Measurements from ENCODE around the gene CACNA1E.

The CACNA1E gene

DNA sequence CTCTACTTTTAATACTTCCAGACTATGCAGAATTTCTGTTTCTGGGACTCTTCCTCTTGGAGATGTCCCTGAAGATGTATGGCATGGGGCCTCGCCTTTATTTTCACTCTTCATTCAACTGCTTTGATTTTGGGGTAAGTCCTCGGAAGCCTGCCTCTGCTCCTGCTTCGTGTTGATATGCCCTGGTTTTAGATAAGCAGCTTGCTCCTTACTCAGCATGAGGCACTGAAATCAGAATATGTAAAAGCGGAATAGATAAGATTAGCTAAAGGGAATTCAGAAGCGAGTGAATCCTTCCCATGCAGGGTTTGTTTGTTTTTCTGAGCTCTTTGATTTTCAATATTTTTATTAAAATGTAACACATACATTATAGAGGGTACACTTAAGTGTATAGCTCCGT lies 234.7 kb downstream of the CACNA1E start:
- no peak for DNase-seq

DNA sequence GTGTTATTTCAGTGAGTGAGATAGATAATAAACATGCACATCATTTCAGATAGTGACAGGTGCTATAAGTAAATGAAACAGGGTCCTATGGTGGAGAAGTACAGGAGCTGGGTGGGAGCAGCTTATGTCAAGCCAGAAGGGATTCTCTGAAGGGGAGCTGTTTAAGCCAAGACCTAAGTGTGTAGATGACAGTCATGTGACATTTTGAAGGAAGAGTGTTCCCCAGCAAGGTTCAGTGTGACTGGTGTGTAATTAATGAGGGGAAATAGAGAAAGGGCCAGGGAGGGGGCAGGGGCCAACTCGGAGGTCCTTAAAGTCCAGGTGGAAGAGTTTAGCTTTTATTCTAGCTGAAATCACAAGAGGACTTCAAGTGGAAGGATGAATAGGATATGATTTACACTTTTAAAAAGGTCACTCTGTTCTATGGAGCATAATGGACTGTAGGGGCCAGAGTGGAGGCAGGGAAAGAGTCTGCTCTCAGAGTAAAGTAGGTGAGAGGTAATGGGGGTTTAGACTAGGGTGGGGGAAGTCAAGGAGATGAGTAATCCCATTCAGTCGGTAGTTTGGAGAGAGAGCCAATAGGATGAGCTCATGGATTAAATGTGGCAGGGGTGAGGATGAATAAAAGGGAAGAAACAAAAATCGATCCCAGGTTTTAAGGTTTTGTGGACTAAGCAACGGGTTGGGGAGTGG lies 243.1 kb downstream of the CACNA1E start:
- DNase-seq: no peak

DNA sequence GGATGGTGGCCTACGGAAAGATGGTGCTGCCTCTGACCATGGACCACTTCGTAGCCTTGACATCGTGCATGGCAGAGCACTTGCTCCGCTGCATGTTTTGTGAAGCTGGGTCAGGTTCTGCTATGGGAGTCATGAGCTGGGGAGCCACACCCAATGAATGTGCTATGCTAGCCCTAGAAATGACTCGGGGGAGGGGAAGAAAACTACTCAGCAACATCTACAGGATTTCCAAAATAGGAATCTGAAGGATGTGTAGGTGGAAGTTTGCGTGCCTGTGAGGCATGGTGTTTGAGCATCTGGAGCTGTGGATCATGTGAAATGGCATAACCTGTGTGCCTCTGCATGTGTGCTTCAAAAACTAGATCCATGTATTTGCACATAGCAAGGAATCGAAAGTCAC lies 247.3 kb downstream of the CACNA1E start:
- DNase-seq: no peak

DNA sequence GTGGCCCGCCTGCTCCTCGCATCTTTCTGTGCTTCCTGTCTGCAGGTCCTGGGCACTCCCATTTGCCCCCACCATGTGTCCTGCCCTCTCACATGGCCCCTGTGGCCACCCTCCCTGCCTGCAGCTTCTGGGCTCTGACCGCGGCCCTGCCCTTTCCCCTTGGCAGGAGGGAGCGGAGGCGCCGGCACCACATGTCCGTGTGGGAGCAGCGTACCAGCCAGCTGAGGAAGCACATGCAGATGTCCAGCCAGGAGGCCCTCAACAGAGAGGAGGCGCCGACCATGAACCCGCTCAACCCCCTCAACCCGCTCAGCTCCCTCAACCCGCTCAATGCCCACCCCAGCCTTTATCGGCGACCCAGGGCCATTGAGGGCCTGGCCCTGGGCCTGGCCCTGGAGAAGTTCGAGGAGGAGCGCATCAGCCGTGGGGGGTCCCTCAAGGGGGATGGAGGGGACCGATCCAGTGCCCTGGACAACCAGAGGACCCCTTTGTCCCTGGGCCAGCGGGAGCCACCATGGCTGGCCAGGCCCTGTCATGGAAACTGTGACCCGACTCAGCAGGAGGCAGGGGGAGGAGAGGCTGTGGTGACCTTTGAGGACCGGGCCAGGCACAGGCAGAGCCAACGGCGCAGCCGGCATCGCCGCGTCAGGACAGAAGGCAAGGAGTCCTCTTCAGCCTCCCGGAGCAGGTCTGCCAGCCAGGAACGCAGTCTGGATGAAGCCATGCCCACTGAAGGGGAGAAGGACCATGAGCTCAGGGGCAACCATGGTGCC lies 249.1 kb downstream of the CACNA1E start:
- no peak for DNase-seq

DNA sequence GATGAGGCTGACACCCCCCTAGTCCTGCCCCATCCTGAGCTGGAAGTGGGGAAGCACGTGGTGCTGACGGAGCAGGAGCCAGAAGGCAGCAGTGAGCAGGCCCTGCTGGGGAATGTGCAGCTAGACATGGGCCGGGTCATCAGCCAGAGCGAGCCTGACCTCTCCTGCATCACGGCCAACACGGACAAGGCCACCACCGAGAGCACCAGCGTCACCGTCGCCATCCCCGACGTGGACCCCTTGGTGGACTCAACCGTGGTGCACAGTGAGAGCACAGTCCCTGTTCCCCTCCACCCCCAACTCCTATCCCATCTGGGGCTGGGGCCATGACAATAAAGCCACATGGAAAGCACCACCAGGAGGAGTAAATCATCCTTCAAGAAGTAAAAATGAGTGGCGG lies 250.2 kb downstream of the CACNA1E start:
- DNase-seq: no peak

DNA sequence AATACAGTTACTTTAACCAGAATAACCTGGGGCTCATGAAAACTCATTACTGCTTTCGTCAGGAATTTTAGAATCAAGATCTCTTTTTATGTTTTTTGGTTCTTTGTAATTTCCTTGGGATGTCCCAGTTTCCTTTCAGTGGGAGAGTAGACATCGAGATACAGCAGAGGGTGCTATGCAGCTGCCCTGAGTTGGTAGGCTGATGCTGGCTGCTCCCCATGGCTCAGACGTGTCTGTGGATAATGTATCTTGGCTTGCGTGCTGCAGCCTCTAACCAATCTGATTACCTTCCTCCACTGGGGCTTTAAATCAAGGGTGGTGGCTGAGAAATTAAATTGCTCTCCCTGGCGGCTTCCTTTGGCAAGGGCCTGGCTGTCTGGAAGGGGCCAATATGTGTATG lies 253.7 kb downstream of the CACNA1E start:
- DNase-seq: no peak

DNA sequence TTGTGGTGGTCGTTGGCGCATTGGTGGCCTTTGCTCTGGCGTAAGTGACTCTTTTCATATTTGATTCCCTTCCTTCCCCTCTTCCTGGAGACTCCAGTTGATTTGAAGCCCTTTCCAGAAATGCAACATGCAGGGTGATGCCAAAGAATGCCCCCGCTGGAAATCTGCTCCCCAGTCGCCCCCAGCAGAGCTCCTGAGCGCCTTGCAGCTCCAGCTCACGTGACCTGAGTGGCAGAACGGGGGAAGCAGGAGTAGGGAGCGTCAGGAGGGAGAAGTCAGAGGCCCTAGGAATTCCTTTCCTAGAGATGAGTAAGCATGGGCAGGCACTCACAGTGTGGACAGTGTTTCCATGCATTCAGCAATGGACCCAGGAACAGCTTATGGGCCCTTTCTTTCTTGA lies 255.9 kb downstream of the CACNA1E start:
- DNase-seq: no peak

DNA sequence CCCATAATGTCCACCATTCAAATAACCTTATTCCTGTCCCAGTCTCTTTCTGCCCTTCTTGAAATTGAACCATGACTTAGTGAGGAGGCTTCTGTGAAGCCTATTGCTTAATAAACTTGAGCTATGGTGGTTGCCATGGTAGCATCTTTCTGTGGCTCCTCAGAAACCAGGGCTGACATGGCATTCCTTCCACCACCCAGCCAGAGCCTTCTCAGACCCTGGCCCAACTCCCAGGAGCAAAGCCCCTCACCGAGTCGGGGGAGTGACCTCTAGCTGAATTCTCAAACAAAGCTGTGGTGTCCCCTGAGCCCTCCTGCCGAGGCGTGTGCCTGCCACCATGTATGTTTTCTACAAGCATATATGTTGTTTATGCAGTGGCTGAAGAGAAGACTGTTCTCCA lies 259.1 kb downstream of the CACNA1E start:
- DNase-seq: no peak

DNA sequence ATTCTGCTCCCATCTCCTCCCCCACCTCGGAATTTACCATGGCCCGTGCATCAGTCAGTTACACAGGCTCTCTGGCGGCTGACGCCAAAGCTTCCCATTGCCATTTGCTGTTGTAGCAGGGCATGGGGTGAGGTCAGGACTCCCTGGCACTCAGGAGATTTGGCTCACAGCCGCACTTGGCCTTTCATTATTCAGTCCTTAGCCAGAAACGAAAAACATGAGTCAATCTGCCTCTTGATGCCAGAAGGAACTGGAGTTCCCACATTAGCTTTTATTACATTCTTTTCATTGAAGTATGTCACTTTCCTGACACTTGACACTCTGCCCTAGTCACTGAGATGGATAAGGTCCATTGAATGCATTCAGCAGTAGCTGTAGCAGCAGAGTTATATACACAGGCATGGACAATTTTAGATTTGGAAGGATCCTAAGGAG lies 260.6 kb downstream of the CACNA1E start:
- DNase-seq: peak; percentile 31

DNA sequence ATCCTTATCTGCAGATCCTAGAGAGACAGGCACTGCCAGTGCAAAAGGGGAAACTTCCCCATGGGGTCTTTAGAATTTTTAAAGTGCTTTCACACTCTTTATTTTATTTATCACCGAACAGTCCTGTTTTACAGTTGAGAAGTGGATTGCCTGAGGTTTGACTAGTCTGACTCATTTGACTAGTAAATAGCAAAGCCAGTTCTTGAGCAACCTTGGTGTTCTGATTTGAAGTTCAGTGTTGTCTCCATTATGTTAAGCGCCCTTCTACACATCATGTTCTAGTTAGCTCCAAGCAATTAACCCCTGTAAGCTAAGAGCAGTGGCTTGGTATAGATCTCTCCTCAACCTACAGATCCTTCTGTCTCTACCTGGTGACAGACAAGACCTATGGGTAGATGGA lies 262.9 kb downstream of the CACNA1E start:
- no peak for DNase-seq

DNA sequence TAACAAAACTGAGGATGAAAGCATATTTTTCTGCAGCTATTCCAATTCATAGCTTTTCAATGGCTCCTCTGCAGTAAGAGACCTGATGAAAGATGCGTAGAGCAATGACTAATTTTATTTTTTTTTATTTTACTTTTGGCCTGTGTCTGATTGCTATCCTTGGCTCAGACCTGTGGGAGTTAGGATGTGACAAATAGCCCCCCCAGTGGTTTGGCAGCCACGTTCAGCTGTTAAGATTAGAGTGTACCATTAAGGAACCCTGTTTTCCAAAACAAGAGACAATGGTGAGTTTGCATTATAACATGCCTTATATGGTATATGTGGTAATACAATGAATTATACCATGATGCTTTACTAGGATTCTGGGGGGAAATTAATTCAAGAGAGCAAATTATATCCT lies 264.7 kb downstream of the CACNA1E start:
- DNase-seq: no peak

DNA sequence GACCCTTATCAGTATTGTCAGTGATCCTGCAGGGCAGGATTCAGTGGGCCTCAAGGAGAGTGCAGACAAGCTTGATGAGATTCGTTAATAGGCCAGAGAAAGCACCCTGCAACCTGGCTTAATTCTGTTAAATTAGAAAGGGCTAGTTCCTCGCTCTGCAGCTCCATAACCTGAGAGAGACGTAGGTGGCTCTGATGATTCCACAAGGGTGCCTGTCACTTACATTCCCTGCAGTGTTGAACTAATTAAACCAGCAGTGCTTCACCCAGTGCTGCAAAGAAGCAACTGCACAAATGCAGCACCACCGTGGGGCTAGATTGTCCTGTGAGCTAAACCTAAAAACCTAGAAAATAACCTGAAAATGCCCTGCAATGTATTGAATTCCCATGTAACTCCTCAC lies 270.8 kb downstream of the CACNA1E start:
- DNase-seq: no peak

DNA sequence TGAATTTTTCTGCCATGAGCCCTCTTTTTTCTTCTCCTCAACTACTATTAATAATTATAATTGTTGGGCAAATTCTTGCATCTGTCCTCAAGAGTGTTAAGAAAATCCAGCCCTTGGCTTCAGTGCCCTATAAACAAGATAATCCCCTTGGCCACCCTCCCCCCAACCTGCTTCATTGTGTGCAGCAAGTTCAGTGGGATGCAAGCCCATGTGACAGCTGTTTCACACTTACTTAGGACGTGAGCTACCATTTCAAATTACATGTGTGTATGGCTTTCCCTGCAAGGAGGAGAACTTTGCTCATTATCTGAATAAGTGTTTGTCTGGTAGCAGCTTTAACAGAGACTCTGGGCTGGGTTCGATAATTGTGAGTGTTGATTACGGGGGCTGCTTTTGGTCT lies 276.2 kb downstream of the CACNA1E start:
- no peak for DNase-seq

DNA sequence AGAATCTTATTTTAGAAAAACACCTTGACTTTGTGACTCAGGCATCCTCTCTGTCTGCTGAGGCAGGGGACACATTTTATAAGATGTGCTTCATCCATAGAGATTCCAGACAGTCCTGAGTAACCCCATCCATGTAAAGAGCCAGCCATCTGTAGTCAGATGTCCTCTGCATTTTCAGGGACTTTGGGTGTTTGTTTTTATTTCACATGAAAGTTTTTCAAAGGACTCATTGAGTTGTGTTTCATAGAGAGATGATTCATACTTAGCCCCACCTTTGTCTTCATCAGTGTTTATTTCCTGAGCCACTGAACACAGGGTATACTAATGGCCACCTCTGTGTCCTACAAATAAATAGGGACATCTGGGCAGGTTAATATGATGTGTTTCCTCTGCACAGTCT lies 280.4 kb downstream of the CACNA1E start:
- DNase-seq: no peak

DNA sequence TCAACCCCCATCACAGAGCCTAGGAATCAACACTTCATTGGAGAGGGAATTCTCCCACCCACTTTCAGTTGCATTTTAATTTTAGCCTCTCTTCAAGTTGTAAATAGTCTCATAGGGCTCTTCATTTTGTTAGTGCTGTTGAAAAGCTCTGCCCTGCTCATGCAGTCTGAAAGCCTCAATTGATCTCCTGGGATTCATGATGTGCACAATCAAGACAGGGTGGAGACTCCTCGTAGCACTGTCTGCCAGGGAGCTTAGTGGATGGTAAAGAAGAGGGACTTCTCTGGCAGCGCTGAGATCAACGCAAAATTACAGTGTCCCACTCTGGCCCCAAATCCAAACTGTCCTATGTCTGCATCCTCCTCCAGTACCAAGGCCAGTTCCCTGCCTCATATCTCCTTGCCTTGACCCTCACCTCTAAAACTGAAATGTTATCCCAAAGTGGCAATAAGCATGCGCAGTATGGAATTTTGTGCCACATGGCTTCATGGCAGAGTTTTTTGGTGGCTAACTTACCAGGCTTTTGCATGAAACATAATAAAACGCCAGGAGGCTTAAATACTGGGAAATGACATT lies 282.2 kb downstream of the CACNA1E start:
- no peak for DNase-seq

DNA sequence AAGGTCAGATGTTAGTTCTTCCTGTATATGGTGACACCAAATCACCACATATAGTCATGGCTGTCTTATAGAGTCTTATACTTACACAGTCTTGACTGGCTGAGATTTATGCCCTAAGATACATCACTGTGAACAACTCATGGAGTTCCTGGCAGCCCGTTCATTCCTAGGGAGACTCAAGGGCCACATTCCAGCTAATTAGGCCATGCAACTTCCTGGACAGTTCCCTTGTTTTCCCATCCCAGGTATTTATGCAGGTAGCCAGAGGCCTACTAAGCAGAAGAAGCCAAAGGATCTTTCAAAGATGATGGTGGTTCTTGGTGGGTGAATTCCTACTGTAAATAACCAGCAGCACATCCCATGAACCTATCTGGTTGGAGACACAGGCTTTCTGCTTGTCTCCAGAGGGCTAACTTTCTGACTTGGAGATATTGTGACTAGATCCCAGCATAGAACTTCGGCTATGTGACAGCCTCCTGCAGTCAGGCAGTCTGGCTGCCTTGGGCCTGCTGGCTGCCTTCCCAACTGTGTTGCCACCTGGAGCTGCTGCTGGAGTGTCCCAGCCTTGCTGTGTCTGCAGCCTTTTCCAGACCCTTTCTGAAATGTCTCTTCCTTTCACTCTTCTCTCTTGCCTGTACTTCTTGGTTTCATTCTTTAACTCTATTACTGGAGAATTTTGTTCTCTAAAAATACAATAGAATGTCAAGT lies 283.8 kb downstream of the CACNA1E start:
- no peak for DNase-seq

DNA sequence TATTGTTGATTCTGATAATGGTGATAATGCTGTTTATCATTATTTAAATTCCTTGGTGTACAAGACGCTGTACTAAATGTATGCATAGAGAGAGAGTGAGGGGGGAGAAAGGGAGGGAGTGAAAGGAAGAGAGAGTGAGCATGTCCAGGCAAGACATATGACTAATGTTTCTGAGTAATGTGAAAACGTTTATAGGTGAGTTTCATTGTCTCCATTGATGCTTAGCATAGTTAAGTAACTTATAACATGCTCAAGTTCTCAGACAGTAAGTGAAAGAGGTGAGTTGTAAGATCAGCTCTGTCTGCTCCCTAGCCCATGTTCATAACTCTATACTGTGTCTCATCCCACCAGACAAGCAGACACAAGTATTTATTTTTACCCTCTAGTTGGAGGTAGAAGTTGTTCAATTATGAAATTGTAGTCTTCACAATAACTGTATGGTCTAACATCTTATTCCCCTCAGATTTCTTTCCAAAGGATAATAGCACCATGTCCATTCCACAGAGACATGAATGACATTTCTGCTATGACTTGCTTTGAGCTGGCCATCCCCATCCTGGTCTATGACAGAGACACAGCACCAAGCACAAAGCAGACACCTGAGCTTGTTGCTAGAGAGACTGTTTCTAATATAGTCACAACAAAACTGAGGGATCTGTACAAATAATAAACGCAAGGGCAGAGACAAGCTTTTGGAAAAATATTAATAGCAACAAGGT lies 285.1 kb downstream of the CACNA1E start:
- no peak for DNase-seq

DNA sequence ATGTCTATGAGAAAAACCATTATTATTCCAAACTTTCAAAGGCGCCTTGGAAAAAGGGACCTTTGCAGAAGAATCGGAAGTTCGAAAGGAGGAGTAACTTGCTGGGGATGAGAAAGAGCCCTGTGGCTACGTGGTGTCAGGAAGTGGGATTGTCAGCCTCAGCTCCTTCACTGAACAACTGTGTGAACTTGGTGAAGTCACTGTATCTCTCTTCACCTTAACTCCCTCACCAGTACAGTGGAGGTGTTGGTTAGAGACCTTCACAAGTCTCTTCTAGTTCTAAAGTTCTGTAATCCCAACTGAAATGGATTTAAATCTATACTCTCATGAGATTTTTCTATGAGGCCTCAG lies 285.6 kb downstream of the CACNA1E start:
- no peak for DNase-seq

DNA sequence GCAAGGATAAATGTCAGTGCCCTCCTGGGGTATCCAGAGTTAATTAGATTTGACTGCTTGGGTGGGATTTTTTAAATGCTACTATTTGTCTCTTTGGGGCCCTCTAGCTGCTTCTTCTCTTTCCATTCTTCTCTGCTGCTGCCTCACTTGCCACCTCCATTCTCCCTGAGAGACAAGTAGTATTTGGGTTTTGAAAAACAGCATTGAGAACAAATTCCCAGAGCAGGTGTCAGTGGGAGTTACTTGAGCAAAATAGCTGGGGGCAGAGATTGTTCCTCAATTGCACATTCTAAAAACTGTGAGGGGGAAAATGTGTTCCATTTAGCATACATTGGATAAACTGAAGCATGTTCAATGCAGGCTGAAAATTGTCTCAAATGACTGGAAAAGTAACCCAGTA lies 286.5 kb downstream of the CACNA1E start:
- no peak for DNase-seq

DNA sequence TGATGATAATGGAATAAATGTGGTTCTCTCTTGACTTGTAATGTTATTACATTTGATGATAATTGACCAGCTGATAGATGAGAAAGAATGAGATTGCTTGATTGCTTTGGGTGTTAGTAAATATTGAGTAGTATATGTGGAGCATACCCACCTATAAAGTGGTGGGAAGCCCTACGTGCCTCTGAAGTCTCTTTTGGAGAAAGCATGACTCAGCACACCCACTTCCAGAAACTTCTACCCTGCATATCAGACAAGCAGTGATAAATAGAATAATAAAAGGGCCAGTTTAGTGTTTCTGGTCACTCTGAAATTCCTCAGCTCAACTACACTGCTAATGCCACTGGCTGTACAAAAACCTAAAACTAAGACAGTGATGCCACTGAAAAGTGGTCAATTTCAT lies 289.4 kb downstream of the CACNA1E start:
- DNase-seq: no peak

DNA sequence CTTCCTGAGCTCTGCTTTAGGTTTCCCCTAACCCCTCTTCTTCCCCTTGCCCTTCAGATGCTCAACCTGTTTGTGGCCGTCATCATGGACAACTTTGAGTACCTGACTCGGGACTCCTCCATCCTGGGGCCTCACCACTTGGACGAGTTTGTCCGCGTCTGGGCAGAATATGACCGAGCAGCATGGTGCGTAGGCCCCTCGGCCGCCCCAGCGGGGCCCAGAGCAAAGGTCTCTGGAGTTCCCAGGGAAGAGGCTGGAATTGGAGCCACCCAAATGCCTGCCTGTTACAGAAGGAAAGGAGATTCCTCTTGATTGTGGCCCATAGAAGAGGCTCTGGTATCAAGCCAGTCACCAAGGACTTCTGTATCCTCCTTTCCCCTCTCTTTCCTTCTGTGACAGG lies 292.7 kb downstream of the CACNA1E start:
- no peak for DNase-seq

DNA sequence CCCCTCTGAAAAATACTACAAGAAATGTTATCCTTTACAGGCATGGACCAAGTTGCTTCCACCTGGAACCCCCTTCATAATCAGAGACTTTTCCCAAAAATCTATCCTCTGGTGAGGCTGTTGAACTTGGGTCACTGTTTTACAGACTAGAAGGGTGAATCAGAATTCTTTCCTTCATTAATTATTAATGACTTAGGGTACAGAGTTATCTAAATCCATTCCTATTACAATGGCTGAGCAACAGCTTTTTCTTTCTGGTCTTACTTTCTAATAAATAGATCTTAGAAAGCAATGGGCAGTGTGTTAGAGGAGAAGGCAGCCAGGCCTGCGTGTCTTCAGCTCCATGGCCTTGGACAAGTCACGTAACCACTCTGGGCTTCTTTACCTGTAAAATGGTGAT lies 294.0 kb downstream of the CACNA1E start:
- DNase-seq: no peak

DNA sequence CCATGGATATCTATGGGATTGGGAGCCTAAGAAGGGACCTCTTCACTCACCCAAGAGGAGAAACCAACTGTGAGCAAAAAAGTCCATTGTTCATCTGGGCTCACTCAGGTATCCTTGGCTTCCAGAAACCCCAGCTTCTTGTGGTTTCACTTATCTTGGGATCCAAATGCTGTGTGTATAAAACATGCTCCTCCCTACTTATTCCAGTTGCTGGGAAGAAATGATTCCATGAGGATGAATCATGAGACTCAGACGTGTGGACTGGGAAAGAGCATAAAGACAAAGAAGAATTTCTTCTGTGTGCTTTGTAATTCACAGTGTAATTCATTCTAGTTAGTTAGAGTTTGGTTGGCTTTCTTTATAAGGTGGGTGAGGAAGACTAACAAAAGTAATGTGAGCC lies 294.5 kb downstream of the CACNA1E start:
- no peak for DNase-seq

All from DMS153 (cell line).